Measurements from ENCODE around the gene CTNNA3.

Gene CTNNA3

DNA sequence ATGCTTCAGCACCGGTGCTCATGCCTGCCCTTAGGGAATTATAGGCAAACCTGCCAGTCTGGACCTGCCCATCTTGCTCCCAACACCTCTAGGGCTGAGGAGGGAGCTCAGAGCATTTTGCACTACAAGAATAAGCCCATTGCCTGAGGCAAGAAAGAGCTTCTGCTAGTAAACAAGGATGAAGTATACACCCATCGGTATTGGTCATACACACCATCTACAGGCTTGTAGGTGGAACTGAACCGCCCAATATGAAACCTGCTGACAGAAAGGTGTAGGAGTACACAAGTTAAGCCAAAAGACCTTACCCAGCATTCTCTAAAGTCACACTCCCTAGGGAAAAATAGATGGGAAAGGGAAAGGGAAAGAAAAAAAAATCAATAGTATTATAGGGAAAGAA, 1727.1 kb downstream of the CTNNA3 start:
- no peak overlapping the region for H3K4me3 ChIP-seq (ENCODE audit: low read depth, low read length)
- H3K4me1 ChIP-seq: no peaks in the 10 kb centered on the region
- TF ChIP-seq, protein P1, sequence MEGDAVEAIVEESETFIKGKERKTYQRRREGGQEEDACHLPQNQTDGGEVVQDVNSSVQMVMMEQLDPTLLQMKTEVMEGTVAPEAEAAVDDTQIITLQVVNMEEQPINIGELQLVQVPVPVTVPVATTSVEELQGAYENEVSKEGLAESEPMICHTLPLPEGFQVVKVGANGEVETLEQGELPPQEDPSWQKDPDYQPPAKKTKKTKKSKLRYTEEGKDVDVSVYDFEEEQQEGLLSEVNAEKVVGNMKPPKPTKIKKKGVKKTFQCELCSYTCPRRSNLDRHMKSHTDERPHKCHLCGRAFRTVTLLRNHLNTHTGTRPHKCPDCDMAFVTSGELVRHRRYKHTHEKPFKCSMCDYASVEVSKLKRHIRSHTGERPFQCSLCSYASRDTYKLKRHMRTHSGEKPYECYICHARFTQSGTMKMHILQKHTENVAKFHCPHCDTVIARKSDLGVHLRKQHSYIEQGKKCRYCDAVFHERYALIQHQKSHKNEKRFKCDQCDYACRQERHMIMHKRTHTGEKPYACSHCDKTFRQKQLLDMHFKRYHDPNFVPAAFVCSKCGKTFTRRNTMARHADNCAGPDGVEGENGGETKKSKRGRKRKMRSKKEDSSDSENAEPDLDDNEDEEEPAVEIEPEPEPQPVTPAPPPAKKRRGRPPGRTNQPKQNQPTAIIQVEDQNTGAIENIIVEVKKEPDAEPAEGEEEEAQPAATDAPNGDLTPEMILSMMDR (IDR thresholded peaks at IDR 0.05; ENCODE audit: low read depth, low read length): peak; percentile 25
- peak; percentile 3 for DNase-seq
- no peaks in the 10 kb centered on the region for H3K36me3 ChIP-seq
- no peaks in the 10 kb centered on the region for H3K9me3 ChIP-seq
- no peaks in the 10 kb centered on the region for H3K27me3 ChIP-seq

DNA sequence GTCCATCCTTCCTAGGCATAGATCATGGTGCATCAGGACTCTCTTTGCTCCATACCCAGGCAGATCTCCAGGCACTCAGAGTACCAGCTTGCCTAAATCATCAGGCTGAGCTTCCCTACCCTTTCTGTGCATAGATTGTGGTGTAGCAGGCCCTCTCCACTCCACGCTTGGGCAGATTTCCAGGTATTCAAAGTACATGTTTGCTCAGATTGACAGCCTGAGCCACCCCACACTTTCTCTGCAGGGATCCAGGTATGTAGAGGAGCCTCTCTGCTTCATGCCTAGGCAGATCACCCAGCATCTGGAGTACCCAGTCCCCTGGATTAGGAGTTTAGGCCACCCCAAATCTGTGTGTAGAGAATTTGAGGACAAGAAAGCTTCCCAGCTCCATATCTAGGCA, 1727.6 kb downstream of the CTNNA3 start:
- H3K27me3 ChIP-seq: no peaks in the 10 kb centered on the region
- TF ChIP-seq, protein P1 (IDR thresholded peaks at IDR 0.05; ENCODE audit: low read depth, low read length): no peak
- H3K4me1 ChIP-seq: no peaks in the 10 kb centered on the region
- H3K36me3 ChIP-seq: no peaks in the 10 kb centered on the region
- H3K4me3 ChIP-seq (ENCODE audit: low read depth, low read length): no peak overlapping the region
- DNase-seq: no peak
- no peaks in the 10 kb centered on the region for H3K9me3 ChIP-seq

DNA sequence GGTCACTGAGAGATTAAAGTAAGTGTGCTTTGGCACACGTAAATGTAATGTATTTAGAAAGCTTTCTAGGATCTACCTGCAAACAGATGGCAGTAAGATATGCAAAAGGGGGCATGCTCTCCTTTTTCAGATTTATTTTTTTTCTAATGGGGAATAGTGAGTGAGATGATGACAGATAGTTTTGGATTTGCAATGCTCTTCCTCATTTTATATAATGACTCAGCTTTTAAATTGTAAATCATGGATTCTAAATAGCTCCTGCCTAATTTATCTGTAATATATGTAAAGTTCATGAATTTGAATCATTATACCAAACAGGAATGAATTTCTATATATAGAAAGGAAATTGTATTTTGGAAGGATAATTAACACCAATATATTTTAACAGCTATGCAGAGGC, 1731.8 kb downstream of the CTNNA3 start:
- TF ChIP-seq, protein P1 (IDR thresholded peaks at IDR 0.05; ENCODE audit: low read depth, low read length): no peak
- Histone ChIP-seq H3K27me3 (no peaks in the 10 kb centered on the region), H3K9me3 (no peaks in the 10 kb centered on the region), H3K4me1 (no peaks in the 10 kb centered on the region), H3K4me3 (ENCODE audit: low read depth, low read length) (no peak overlapping the region), H3K36me3 (no peaks in the 10 kb centered on the region)
- DNase-seq: no peak

DNA sequence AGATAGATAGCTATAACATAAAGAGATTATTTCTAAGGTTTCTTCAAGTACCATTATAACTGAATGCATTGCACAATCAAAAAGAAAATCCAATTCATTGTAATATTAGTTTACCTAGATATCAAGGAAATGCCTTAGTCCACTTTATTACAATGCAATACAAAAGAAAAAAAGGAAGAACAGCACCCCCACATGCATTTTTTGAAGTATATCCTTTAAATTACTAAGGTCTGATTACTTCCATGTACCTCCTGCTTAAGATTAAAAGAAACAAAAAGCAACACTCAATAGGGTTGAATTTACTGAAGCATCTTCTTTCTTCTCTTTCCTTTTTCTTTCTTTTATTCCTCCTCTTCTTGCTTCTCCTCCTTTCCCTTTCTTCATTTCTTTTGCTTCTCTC, 1743.9 kb downstream of the CTNNA3 start:
- H3K36me3 ChIP-seq: no peaks in the 10 kb centered on the region
- no peak for DNase-seq
- no peaks in the 10 kb centered on the region for H3K9me3 ChIP-seq
- TF ChIP-seq, protein P1 (IDR thresholded peaks at IDR 0.05; ENCODE audit: low read depth, low read length): no peak
- no peaks in the 10 kb centered on the region for H3K27me3 ChIP-seq
- H3K4me1 ChIP-seq: no peaks in the 10 kb centered on the region
- no peak overlapping the region for H3K4me3 ChIP-seq (ENCODE audit: low read depth, low read length)

DNA sequence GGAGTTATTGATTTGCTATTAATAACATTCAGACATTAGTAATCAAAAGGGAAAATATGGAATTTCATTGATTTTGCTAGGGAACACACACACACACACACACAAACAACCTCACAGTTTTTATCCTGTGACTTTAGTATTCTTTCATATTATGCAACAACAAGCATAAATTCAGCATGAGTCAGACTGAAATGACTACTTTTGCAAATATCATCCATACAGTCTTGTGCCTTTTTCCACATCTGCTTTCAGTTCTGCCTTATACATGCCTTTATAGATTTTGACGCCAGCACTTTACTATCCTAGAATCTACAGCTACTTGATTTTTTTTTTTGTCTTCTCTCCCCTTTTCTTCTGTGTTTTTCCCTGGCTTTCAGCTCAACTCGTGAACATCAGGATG, 1745.9 kb downstream of the CTNNA3 start:
- H3K4me3 ChIP-seq (ENCODE audit: low read depth, low read length): no peak overlapping the region
- DNase-seq: no peak
- TF ChIP-seq, protein P1 (IDR thresholded peaks at IDR 0.05; ENCODE audit: low read depth, low read length): no peak
- no peaks in the 10 kb centered on the region for H3K36me3 ChIP-seq
- H3K27me3 ChIP-seq: no peaks in the 10 kb centered on the region
- H3K4me1 ChIP-seq: no peaks in the 10 kb centered on the region
- no peaks in the 10 kb centered on the region for H3K9me3 ChIP-seq

DNA sequence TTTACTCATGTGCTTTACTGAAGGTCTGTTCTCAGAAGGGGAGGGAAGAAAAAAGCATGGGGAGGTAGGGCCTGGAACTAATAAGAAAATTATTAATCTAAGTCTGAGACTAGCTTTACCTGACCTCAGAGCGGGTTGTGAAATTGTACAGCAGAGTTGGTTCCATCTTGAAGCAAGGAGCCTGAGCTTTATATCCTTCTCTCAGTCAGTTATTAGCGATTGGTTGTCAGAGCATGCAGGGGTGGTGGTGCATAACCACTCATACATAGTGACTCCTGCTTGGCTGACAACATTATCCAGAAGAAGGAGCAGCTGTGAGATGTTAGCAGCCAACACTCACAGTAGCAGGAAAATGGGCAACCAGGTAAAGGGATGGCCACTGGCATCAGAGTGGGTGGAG, 1746.5 kb downstream of the CTNNA3 start:
- Histone ChIP-seq H3K4me3 (ENCODE audit: low read depth, low read length) (no peak overlapping the region), H3K4me1 (no peaks in the 10 kb centered on the region), H3K27me3 (no peaks in the 10 kb centered on the region), H3K9me3 (no peaks in the 10 kb centered on the region), H3K36me3 (no peaks in the 10 kb centered on the region)
- DNase-seq: no peak
- TF ChIP-seq, protein P1 (IDR thresholded peaks at IDR 0.05; ENCODE audit: low read depth, low read length): no peak

Data from BE2C (cell line).